Caco-2 (cell line): ENCODE data around the gene TRAK1. TPM values are rescaled to one million over a fixed set of nuclear protein-coding genes. Genes with fewer than 3 reads are reported as not detected.

ENCODE experiments used
- BruUV-seq: library from RNA; stranded (reverse); fragments of 400-500 nt; replicated peaks from 2 replicates; lab custom pipeline; 2021; lab: Mats Ljungman, UMichigan
- CTCF ChIA-PET: fragments of 300-600 bp; sonication (Branson Sonifier 250); formaldehyde crosslinking; loops from one replicate; lab custom pipeline; 2022; ENCODE audit warnings: antibody characterized with exemption; lab: Charles Lee
- POLR2A ChIA-PET: fragments of 300-600 bp; sonication (Branson Sonifier 250); formaldehyde crosslinking; loops from one replicate; lab custom pipeline; 2022; ENCODE audit warnings: antibody characterized with exemption; lab: Charles Lee
- DNase-seq, 2 experiments: peaks; one replicate each; pipeline versions ENCODE4 v3.0.0 to v3.0.0-alpha.2; 2020 to 2022
- H3K27me3 ChIP-seq: replicated peaks from 2 replicates; pipeline ENCODE4 v1.6.0; 2011; ENCODE audit warnings: low read length; ENCODE audit not compliant: control insufficient read depth, insufficient read depth
- H3K36me3 ChIP-seq: 2 replicates; pipeline ENCODE4 v1.5.1; 2011; ENCODE audit warnings: low read length; ENCODE audit not compliant: control insufficient read depth, insufficient read depth
- H3K4me1 ChIP-seq: fragments of 250-450 bp; sonication (Bioruptor Pico); 2 replicates; pipeline ENCODE4 v1.5.1; 2020; ENCODE audit warnings: mild to moderate bottlenecking
- H3K4me3 ChIP-seq: 2 replicates; pipeline ENCODE4 v1.5.1; 2011; ENCODE audit warnings: low read depth, mild to moderate bottlenecking, control low read depth, low read length
- H3K9me3 ChIP-seq: fragments of 250-450 bp; sonication (Bioruptor Pico); 2 replicates; pipeline ENCODE4 v1.5.1; 2020; ENCODE audit warnings: mild to moderate bottlenecking, moderate library complexity
- H3K27ac Mint-ChIP-seq: one replicate; pipeline ENCODE4 v1.8.0; 2022; ENCODE audit warnings: mixed read lengths; ENCODE audit not compliant: unreplicated experiment
- H3K27me3 Mint-ChIP-seq: one replicate; pipeline ENCODE4 v1.8.0; 2022; ENCODE audit warnings: mixed read lengths; ENCODE audit not compliant: insufficient read depth, unreplicated experiment
- H3K36me3 Mint-ChIP-seq: one replicate; pipeline ENCODE4 v1.8.0; 2022; ENCODE audit warnings: mild to moderate bottlenecking, mixed read lengths; ENCODE audit not compliant: insufficient read depth, unreplicated experiment
- H3K4me1 Mint-ChIP-seq: one replicate; pipeline ENCODE4 v1.8.0; 2022; ENCODE audit warnings: low read depth, mixed read lengths; ENCODE audit not compliant: unreplicated experiment
- H3K4me3 Mint-ChIP-seq: one replicate; pipeline ENCODE4 v1.8.0; 2022; ENCODE audit warnings: mild to moderate bottlenecking, moderate library complexity, mixed read lengths; ENCODE audit not compliant: unreplicated experiment
- H3K9me3 Mint-ChIP-seq: one replicate; pipeline ENCODE4 v1.8.0; 2022; ENCODE audit warnings: mixed read lengths; ENCODE audit not compliant: unreplicated experiment
- CTCF ChIP-seq, 2 experiments: fragments of 200-600 bp in 1 of 2; IDR thresholded peaks; 1 replicate in 1 of 2; 2 replicates in 1 of 2; pipeline versions ENCODE4 v1.5.1 to v1.8.0; 2011 to 2022; ENCODE audit warnings: antibody characterized with exemption in 1 of 2, control low read depth in 1 of 2, inconsistent platforms in 1 of 2, low read depth in 1 of 2, low read length in 1 of 2, mild to moderate bottlenecking in 1 of 2, moderate library complexity in 1 of 2; ENCODE audit not compliant: insufficient read depth in 1 of 2, severe bottlenecking in 1 of 2, unreplicated experiment in 1 of 2
- intact Hi-C: fragments of 100-400 bp; cut with micrococcal nuclease; formaldehyde crosslinking; loops from one replicate; pipeline ENCODE4 v1.10.0; 2022; ENCODE audit not compliant: unreplicated experiment
- total RNA-seq: library from RNA; stranded (reverse); gene quantifications from 2 replicates; pipeline ENCODE4 v1.2.3, GENCODE V29; 2022

Gene TRAK1
- total RNA-seq, 1 experiment from 2014 or later, result 33.3 TPM

GRCh38 chr3:42097566-42097946 is 6.4 kb downstream of the TRAK1 start:
- intact Hi-C loops, result loop anchor here (5.0 kb wide), 1 partner anchor 70 kb away; no protein-coding TSS in a partner anchor
- Histone ChIP-seq H3K4me1 (no peaks in the 10 kb centered on the region), H3K4me3 (no peak overlapping the region), H3K27me3 (no peaks in the 10 kb centered on the region), H3K9me3 (no peaks in the 10 kb centered on the region), H3K36me3 (no peaks in the 10 kb centered on the region)
- ChIA-PET CTCF (no interaction called here), POLR2A (no interaction called here)
- no peak for DNase-seq
- Mint-ChIP-seq H3K9me3 (no peaks in the 10 kb centered on the region), H3K27me3 (no peaks in the 10 kb centered on the region), H3K36me3 (no peaks in the 10 kb centered on the region), H3K27ac (no peak overlapping the region), H3K4me1 (peaks cover 9% of the 10 kb centered on the region), H3K4me3 (no peak overlapping the region)
- no peak for TF ChIP-seq CTCF (IDR thresholded peaks at IDR 0.05; ENCODE audit: insufficient read depth in 1 of 2, low read depth in 1 of 2, low read length in 1 of 2, severe bottlenecking in 1 of 2, unreplicated experiment in 1 of 2)
- no TSS peak for BruUV-seq

DNA sequence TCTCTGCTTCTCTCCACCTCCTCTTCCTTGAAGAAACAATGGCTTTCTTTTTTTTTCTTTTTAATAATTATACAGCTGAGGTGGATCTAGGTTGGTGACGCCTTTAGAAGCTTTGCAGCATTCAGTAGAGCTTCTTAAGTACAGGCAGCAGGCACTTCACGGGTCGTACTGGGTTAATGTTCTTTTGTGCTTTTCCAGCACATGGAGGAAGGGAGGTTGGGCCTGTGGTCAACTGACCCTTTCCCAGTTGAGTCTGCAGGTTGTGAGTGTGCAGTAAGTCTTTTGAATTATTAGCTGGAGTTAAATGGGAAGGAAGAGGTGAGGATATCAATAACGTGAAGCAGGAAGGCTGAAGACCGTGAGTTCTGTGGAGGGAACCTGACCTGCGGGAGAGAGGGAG is 7.0 kb downstream of the TRAK1 start:
- Mint-ChIP-seq H3K27ac (no peak overlapping the region), H3K36me3 (no peaks in the 10 kb centered on the region), H3K9me3 (no peaks in the 10 kb centered on the region), H3K27me3 (no peaks in the 10 kb centered on the region), H3K4me1 (peaks cover 9% of the 10 kb centered on the region), H3K4me3 (no peak overlapping the region)
- Histone ChIP-seq H3K4me1 (no peaks in the 10 kb centered on the region), H3K27me3 (no peaks in the 10 kb centered on the region), H3K4me3 (no peak overlapping the region), H3K9me3 (no peaks in the 10 kb centered on the region), H3K36me3 (no peaks in the 10 kb centered on the region)
- DNase-seq, result no peak
- ChIA-PET POLR2A (no interaction called here), CTCF (no interaction called here)
- TF ChIP-seq CTCF (IDR thresholded peaks at IDR 0.05; ENCODE audit: insufficient read depth in 1 of 2, low read depth in 1 of 2, low read length in 1 of 2, severe bottlenecking in 1 of 2, unreplicated experiment in 1 of 2), result no peak
- BruUV-seq, result no TSS peak
- intact Hi-C loops, result loop anchor here (5.0 kb wide), 1 partner anchor 71 kb away; no protein-coding TSS in a partner anchor

GRCh38 chr3:42099020-42099765 is 8.0 kb downstream of the TRAK1 start:
- Mint-ChIP-seq H3K36me3 (no peaks in the 10 kb centered on the region), H3K27me3 (no peaks in the 10 kb centered on the region), H3K9me3 (no peaks in the 10 kb centered on the region), H3K4me1 (peaks cover 9% of the 10 kb centered on the region), H3K27ac (peak overlapping the region; percentile 48), H3K4me3 (no peak overlapping the region)
- Histone ChIP-seq H3K36me3 (no peaks in the 10 kb centered on the region), H3K27me3 (no peaks in the 10 kb centered on the region), H3K4me1 (no peaks in the 10 kb centered on the region), H3K9me3 (no peaks in the 10 kb centered on the region), H3K4me3 (no peak overlapping the region)
- intact Hi-C loops, result loop anchor here (1.0 to 5.0 kb wide), 4 partner anchors 72 to 205 kb away; partner anchors contain the start of gene ULK4
- DNase-seq, result no peak
- ChIA-PET POLR2A (no interaction called here), CTCF (interaction anchor here (0.6 to 1.0 kb wide), 3 partner anchors 27 to 137 kb away, joined by 3 to 4 read pairs (median 3); partner anchors contain the start of gene ULK4)
- no peak for TF ChIP-seq CTCF (IDR thresholded peaks at IDR 0.05; ENCODE audit: insufficient read depth in 1 of 2, low read depth in 1 of 2, low read length in 1 of 2, severe bottlenecking in 1 of 2, unreplicated experiment in 1 of 2)
- no TSS peak for BruUV-seq
